ENCODE results near the gene MEIOB.

Gene MEIOB

GRCh38 chr16:1914084-1914608 is 42.2 kb upstream of the MEIOB start (continued):
- TF ChIP-seq ZBTB49 (tag by site-specific recombination; IDR thresholded peaks at IDR 0.05; ENCODE audit: low read depth), result no peak
- no peak for TF ChIP-seq ZNF19 (tag by site-specific recombination; IDR thresholded peaks at IDR 0.05; ENCODE audit: low read depth)
- no peak for TF ChIP-seq ZNF132 (tag by site-specific recombination; IDR thresholded peaks at IDR 0.05; ENCODE audit: borderline replicate concordance)
- TF ChIP-seq EGR2 (tag by site-specific recombination; IDR thresholded peaks at IDR 0.05; ENCODE audit: low read depth), result peak; percentile 80
- TF ChIP-seq KLF1 (tag by site-specific recombination; IDR thresholded peaks at IDR 0.05), result peak; percentile 79
- no peak for TF ChIP-seq ZFP41 (tag by site-specific recombination; IDR thresholded peaks at IDR 0.05; ENCODE audit: borderline replicate concordance)

- ChIA-PET POLR2A (no interaction called here), CTCF (interaction anchor here (0.7 kb wide), 1 partner anchor 133 kb away, joined by 4 read pairs; no protein-coding TSS in a partner anchor)
- TF ChIP-seq ZFHX2 (tag by site-specific recombination; conservative IDR thresholded peaks at IDR 0.05) (peak; percentile 97), ZNF449 (tag by site-specific recombination; IDR thresholded peaks at IDR 0.05) (no peak), GLIS2 (tag by site-specific recombination; IDR thresholded peaks at IDR 0.05) (no peak), ZNF747 (tag by site-specific recombination; IDR thresholded peaks at IDR 0.05) (no peak), KLF1 (tag by site-specific recombination; IDR thresholded peaks at IDR 0.05) (peak; percentile 99), ZBTB26 (tag by site-specific recombination; optimal IDR thresholded peaks at IDR 0.05) (no peak), SP2 (tag by site-specific recombination; IDR thresholded peaks at IDR 0.05) (0 out of 2 replicates have a peak, but pooled peaks have one; percentile 8), ZNF398 (tag by site-specific recombination; IDR thresholded peaks at IDR 0.05) (peak; percentile 15; the same call in 1 of the 2 replicates), KLF17 (tag by site-specific recombination; IDR thresholded peaks at IDR 0.05) (peak; percentile 76), ZNF571 (tag by site-specific recombination; IDR thresholded peaks at IDR 0.05) (no peak), EGR2 (tag by site-specific recombination; IDR thresholded peaks at IDR 0.05; ENCODE audit: low read depth) (peak; percentile 96), YY1 (tag by site-specific recombination; IDR thresholded peaks at IDR 0.05) (no peak), HIC1 (tag by site-specific recombination; IDR thresholded peaks at IDR 0.05) (peak; percentile 56)
- no peak overlapping the region for H3K27ac ChIP-seq (ENCODE audit: extremely low read depth, low read depth, low read length)
- no peaks in the 10 kb centered on the region for H3K4me1 ChIP-seq (ENCODE audit: control insufficient read depth, insufficient read depth, low read length)
- no peaks in the 10 kb centered on the region for H3K36me3 ChIP-seq (ENCODE audit: control insufficient read depth in 2 of 2, insufficient read depth in 1 of 2, low read length in 2 of 2)
- H3K9me3 ChIP-seq (ENCODE audit: control insufficient read depth, insufficient read depth, low read depth, low read length), result no peaks in the 10 kb centered on the region
- no peak overlapping the region for H3K4me3 ChIP-seq (ENCODE audit: low read depth, low read length)
Measured at GRCh38 chr16:1913327-1914083, 41.5 kb upstream of the MEIOB start.
